ENCODE results near the gene PRDM9.
A peak's percentile ranks its signal among the peaks of the same experiment; 100 is the strongest.
"Not testable (repeated sequence)": the region's sequence is repeated elsewhere in the genome, so short reads cannot be mapped to it uniquely, and the experiment has no call there.

PRDM9 gene

GRCh38 chr5:23522553-23522952, 15.1 kb downstream of the PRDM9 start:
- H3K4me2 ChIP-seq: no peak overlapping the region
- H3K36me3 ChIP-seq (ENCODE audit: insufficient read depth): no peaks in the 10 kb centered on the region
- no peak overlapping the region for H3K4me3 ChIP-seq (IDR thresholded peaks at IDR 0.05; ENCODE audit: insufficient read depth, low read depth, low read length)
- no peaks in the 10 kb centered on the region for H3K4me1 ChIP-seq (ENCODE audit: low read depth, poor library complexity, severe bottlenecking)
- no peak overlapping the region for H2AFZ ChIP-seq (ENCODE audit: low read depth)
- H3K79me2 ChIP-seq (ENCODE audit: insufficient read depth, low read depth): no peaks in the 10 kb centered on the region
- H3K9ac ChIP-seq: no peak overlapping the region
- H4K20me1 ChIP-seq (ENCODE audit: insufficient read depth): no peaks in the 10 kb centered on the region
- no peaks in the 10 kb centered on the region for H3K27me3 ChIP-seq (ENCODE audit: insufficient read depth, low read depth)
- no peak overlapping the region for H3K27ac ChIP-seq
- no peak for TF ChIP-seq CTCF (conservative IDR thresholded peaks at IDR 0.05; ENCODE audit: low read depth, low read length)

DNA sequence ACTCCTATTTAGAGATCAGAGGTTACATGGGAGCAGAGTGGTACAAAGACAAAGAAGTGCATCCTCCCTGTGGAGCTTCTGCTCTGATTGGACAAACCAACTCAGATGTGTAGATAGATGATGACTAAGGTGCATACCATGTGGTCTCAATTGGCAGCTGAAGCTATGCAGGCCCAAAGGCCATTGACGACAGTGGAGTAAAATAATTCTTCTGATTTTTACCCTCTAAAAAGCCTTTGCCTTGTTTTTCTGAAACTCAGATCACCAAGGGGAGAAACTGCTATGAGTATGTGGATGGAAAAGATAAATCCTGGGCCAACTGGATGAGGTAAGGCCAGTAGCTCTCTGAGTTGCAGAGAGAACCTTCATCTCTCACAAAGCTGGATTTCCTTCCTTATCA, 15.6 kb downstream of the PRDM9 start:
- Histone ChIP-seq H3K27ac (no peak overlapping the region), H3K4me2 (no peak overlapping the region), H3K27me3 (ENCODE audit: insufficient read depth, low read depth) (no peaks in the 10 kb centered on the region), H3K4me1 (ENCODE audit: low read depth, poor library complexity, severe bottlenecking) (peaks cover 2% of the 10 kb centered on the region), H3K36me3 (ENCODE audit: insufficient read depth) (no peaks in the 10 kb centered on the region), H4K20me1 (ENCODE audit: insufficient read depth) (no peaks in the 10 kb centered on the region), H2AFZ (ENCODE audit: low read depth) (no peak overlapping the region), H3K79me2 (ENCODE audit: insufficient read depth, low read depth) (no peaks in the 10 kb centered on the region), H3K4me3 (IDR thresholded peaks at IDR 0.05; ENCODE audit: insufficient read depth, low read depth, low read length) (no peak overlapping the region), H3K9ac (no peak overlapping the region)
- TF ChIP-seq CTCF (conservative IDR thresholded peaks at IDR 0.05; ENCODE audit: low read depth, low read length): no peak

DNA sequence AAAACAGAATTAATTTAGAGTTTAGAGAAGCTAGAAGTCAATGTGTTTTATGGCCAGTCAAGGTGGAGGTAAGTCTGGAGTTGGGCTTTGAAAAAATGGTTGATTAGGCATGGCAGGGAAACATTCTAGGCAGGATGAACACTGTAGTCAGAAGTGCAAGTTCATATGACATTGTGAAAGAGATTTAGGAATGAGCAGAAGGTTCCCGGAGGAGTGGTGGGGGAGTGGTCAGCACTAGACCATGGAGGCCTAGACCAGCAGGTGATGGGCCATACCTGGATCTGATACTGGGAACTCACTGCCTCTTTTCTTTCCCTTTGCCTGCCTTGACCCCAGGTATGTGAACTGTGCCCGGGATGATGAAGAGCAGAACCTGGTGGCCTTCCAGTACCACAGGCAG, 16.6 kb downstream of the PRDM9 start:
- no peaks in the 10 kb centered on the region for H3K79me2 ChIP-seq (ENCODE audit: insufficient read depth, low read depth)
- H3K27me3 ChIP-seq (ENCODE audit: insufficient read depth, low read depth): no peaks in the 10 kb centered on the region
- no peak overlapping the region for H3K4me3 ChIP-seq (IDR thresholded peaks at IDR 0.05; ENCODE audit: insufficient read depth, low read depth, low read length)
- TF ChIP-seq CTCF (conservative IDR thresholded peaks at IDR 0.05; ENCODE audit: low read depth, low read length): no peak
- no peaks in the 10 kb centered on the region for H4K20me1 ChIP-seq (ENCODE audit: insufficient read depth)
- H3K27ac ChIP-seq: no peak overlapping the region
- peaks cover 7% of the 10 kb centered on the region for H3K4me1 ChIP-seq (ENCODE audit: low read depth, poor library complexity, severe bottlenecking)
- no peak overlapping the region for H3K4me2 ChIP-seq
- no peak overlapping the region for H2AFZ ChIP-seq (ENCODE audit: low read depth)
- H3K9ac ChIP-seq: no peak overlapping the region
- no peaks in the 10 kb centered on the region for H3K36me3 ChIP-seq (ENCODE audit: insufficient read depth)

- Histone ChIP-seq H2AFZ (ENCODE audit: low read depth) (no peak overlapping the region), H3K4me1 (ENCODE audit: low read depth, poor library complexity, severe bottlenecking) (peaks cover 7% of the 10 kb centered on the region)
These were observed 18.3 kb downstream of the PRDM9 start for GRCh38 chr5:23525751-23526150.

DNA sequence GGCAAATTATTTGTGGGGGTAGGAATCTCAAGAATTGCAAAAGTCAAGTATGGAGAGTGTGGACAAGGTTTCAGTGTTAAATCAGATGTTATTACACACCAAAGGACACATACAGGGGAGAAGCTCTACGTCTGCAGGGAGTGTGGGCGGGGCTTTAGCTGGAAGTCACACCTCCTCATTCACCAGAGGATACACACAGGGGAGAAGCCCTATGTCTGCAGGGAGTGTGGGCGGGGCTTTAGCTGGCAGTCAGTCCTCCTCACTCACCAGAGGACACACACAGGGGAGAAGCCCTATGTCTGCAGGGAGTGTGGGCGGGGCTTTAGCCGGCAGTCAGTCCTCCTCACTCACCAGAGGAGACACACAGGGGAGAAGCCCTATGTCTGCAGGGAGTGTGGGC, 19.2 kb downstream of the PRDM9 start:
- not testable (repeated sequence) for H3K27me3 ChIP-seq (ENCODE audit: insufficient read depth, low read depth); H3K4me1 ChIP-seq (ENCODE audit: low read depth, poor library complexity, severe bottlenecking); H3K27ac ChIP-seq; H3K9ac ChIP-seq; H4K20me1 ChIP-seq (ENCODE audit: insufficient read depth); H3K79me2 ChIP-seq (ENCODE audit: insufficient read depth, low read depth); H3K36me3 ChIP-seq (ENCODE audit: insufficient read depth); H3K4me3 ChIP-seq (IDR thresholded peaks at IDR 0.05; ENCODE audit: insufficient read depth, low read depth, low read length)
- Histone ChIP-seq H3K4me2 (0 out of 2 replicates have a peak overlapping the region, but pooled peaks have one; percentile 23), H2AFZ (ENCODE audit: low read depth) (peak overlapping the region; percentile 33; the same call in 1 of the 2 replicates)

More at GRCh38 chr5:23525751-23526150, 18.3 kb downstream of the PRDM9 start:
- no peaks in the 10 kb centered on the region for H3K36me3 ChIP-seq (ENCODE audit: insufficient read depth)
- H4K20me1 ChIP-seq (ENCODE audit: insufficient read depth): no peaks in the 10 kb centered on the region
- H3K4me2 ChIP-seq: no peak overlapping the region
- H3K27me3 ChIP-seq (ENCODE audit: insufficient read depth, low read depth): no peaks in the 10 kb centered on the region
- TF ChIP-seq CTCF (conservative IDR thresholded peaks at IDR 0.05; ENCODE audit: low read depth, low read length): no peak
- H3K79me2 ChIP-seq (ENCODE audit: insufficient read depth, low read depth): no peaks in the 10 kb centered on the region
- no peak overlapping the region for H3K27ac ChIP-seq
- H3K4me3 ChIP-seq (IDR thresholded peaks at IDR 0.05; ENCODE audit: insufficient read depth, low read depth, low read length): no peak overlapping the region
- H3K9ac ChIP-seq: no peak overlapping the region

GRCh38 chr5:23527216-23527920, 20.0 kb downstream of the PRDM9 start:
- not testable (repeated sequence) for H3K79me2 ChIP-seq (ENCODE audit: insufficient read depth, low read depth); H4K20me1 ChIP-seq (ENCODE audit: insufficient read depth); H3K27me3 ChIP-seq (ENCODE audit: insufficient read depth, low read depth); H3K27ac ChIP-seq; H3K4me3 ChIP-seq (IDR thresholded peaks at IDR 0.05; ENCODE audit: insufficient read depth, low read depth, low read length); H3K4me1 ChIP-seq (ENCODE audit: low read depth, poor library complexity, severe bottlenecking); H3K36me3 ChIP-seq (ENCODE audit: insufficient read depth)
- Histone ChIP-seq H2AFZ (ENCODE audit: low read depth) (peak overlapping the region; percentile 55), H3K4me2 (peak overlapping the region; percentile 36), H3K9ac (peak overlapping the region; percentile 10; the same call in 1 of the 2 replicates)
